Suppressor macrophage (primary cell): Measurements from ENCODE around the gene CXorf38.
"Not testable (repeated sequence)": the region's sequence is repeated elsewhere in the genome, so short reads cannot be mapped to it uniquely, and the experiment has no call there.

Experiments
- DNase-seq, 4 experiments: peaks; one replicate each; pipeline ENCODE4 v3.0.0-alpha.2; 2020 to 2022

Gene CXorf38

DNA sequence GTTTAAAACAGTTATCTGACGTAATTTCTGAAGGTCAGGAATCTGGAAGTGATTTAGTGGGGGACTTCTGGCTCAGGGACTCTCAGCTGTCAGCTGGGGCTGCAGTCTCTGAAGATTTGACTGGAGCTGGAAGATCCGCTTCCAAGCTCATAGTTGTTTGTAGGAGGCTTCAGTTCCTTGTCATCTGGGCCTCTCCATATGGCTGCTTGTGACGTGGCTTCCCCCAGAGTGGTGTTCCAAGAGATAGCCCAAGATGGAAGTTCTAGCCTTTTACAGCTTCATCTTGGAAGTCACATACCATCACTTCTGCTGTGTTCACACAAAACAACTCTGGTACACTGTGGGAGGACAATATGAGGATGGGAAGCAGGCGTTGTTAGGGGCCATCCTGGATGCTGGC lies 22.1 kb downstream of the CXorf38 start:
- DNase-seq: no peak

DNA sequence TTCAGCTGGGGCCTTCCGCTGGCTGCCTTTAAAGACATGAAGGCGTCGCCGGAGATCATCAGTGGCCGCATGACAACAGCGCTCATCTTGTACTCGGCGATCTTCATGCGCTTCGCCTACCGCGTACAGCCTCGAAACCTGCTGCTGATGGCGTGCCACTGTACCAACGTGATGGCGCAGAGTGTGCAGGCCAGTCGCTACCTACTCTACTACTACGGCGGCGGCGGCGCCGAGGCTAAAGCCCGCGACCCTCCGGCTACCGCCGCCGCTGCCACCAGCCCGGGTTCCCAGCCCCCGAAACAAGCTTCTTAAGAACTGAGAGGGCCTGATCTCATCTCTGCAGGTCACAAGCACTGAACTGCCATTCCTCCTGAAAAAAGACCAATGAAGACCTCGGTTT lies 23.7 kb downstream of the CXorf38 start:
- no peak for DNase-seq

DNA sequence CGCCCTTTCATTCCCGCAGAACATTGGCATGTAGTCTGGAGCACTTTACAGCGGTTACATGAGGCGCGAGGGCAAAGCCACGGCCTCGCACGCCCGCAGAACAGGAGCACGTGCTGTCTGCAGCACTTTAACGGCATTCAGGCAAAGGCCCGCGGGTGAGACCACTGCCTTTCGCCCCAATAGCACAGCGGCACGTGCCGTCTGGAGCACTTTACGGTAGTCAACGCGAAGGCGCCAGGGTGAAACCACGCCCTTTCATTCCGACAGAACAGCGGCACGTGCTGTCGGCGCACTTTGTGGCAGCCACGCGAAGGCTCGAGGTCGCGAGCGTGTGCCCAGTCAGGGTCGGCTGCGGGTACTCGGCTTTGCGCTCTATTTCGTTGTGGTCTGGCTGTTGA lies 24.2 kb downstream of the CXorf38 start, which contains the start of gene MPC1L:
Gene MPC1L, plus strand, starts transcription at position 290 of the 398 bp plus-strand sequence. CDS start 138 bp downstream, outside the sequence.
- no peak for DNase-seq

DNA sequence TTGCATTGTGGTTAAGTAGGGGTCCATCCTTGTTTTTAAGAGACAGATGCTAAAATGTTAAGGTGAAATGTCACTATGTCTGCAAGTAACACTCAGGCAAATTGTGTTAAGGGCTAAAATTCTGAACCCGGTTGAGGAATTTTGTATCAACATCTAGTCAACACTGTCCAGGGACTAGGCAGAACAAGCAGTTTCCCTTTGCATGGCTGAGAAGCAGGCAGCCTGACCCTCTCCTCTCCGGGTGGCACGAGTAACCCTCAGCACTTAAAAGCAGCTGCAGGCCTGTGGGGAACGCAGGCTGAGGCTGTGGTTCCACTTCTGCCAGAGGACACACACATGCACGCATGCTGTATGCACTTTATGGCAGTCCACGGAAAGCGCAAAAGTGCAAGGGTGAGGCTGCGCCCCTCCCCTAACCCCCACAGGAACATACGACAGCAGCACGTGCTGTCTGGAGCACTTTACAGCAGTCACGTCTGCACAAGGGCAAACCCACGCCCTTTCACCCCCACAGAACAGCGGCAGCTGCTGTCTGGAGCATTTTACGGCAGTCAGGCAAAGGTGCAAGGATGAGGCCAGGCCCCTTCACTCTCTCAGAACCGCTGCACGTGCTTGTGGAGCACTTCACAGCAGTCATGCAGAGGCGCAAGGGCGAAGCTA lies 24.8 kb downstream of the CXorf38 start:
- no peak for DNase-seq

DNA sequence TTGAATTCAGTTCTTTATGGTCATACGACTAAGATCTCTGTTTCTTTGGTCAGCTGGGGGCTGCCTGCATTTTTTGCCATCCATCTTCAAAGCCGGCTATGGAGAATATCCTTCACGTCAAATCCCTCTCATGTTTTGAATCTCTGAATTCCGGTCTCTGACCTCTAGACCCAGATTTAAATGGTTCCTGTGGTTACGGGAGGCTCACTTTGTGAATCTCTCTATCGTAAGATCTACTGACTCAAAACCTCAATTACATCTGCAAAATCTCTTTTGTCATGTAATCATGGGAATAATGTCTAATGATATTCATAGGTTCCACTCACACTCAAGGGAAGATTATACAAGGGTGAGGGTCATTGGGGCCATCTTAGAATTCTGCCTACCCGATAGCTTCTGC lies 29.8 kb downstream of the CXorf38 start:
- no peak for DNase-seq

DNA sequence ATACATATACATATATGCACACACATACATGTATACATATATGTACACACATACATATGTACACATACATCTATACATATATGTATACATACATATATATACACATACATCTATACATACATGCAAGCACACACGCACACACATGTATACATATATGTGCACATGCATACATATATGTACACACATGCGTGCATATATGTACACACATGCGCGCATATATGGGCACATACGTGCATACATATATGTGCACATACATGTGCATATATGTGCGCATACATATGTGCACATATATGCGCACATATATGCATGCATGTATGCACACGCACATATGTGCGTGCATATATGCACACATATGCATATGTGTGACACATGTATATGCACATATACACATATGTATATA lies 31.4 kb downstream of the CXorf38 start:
- no peak for DNase-seq

DNA sequence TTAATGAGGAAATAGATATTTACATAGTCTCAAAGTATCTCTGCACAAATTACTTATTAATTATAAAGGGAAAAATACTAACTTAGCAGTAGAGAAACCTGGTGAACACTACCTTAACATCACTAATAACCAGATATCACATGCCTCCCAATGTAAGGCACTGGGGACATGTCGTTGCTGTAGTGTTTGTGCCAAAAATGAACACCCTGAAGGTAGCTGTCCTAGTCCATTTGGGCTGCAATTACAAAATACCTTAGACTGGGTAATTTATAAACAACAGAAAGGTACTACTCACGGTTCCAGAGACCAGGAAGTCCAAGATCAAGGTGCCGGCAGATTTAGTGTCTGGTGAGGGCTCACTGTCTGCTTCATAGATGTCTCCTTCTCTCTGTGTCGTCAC lies 34.9 kb downstream of the CXorf38 start:
- DNase-seq: no peak

DNA sequence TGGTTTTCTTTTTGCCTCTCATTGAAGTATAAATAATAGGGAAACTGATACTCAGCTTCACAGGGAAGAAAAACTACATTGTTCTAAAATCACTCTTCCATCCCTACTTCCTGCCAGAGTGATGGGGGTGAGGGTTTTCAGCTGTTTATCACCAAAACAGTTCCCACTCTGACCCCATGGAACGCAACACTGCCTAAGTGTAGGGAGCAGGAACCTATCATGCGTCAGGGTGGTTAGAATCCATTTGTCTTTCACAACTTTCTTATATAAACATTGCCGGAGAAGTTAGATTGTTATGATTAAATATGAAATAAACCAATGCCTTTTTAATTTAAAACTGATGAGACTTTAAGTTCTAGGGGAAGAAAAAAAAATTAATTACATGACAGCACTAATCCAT lies 40.0 kb downstream of the CXorf38 start:
- DNase-seq: no peak

DNA sequence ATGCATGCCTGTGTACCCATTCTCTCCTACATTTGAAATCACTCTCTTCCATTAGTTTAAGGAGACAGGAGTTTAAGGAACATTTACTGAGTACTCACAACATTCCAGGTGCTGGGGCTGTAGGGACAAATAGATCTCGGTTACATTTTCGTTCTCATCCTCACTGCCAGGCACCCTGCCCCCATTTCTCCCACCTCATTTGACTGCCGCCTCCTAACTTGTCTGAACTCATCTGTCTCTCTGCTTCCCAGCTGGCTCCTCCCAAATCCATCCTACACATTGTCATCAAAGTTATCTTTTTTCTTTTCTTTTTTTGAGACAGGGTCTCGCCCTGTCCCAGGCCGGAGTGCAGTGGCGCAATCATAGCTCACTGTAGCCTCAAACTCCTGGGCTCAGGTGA lies 43.9 kb downstream of the CXorf38 start:
- no peak for DNase-seq

DNA sequence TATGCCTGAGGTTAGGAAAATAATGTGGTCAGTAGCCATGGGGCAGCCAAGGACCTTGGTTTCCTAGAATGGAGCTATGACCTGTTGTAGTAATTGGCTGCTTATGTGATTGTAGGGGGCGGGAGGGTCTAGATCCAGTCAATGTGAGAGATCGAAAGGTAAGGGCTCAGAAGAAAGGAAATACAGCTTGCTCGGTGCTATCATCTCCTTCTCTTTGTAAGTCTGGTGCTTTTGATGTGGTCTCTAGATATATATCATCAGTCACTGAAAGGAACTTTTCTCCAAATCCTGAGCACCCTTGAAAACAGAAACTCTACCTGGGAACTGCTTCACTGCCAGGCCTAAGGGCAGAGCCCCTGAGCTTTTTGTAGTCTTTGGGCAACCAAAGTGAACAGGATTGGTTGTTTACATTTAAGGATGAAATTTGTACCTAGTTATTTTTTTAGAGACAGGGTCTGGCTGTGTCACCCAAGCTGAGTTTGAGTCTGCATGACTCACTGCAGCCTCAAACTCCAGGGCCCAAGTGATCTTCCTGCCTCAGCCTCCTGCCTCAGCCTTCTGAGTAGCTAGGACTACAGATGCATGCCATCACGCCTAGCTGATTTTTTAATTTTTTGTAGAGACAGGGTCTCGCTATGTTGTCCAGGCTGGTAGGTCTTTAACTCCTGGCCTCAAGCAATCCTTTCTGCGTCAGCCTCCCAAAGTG lies 57.6 kb downstream of the CXorf38 start:
- DNase-seq: not testable (repeated sequence)

DNA sequence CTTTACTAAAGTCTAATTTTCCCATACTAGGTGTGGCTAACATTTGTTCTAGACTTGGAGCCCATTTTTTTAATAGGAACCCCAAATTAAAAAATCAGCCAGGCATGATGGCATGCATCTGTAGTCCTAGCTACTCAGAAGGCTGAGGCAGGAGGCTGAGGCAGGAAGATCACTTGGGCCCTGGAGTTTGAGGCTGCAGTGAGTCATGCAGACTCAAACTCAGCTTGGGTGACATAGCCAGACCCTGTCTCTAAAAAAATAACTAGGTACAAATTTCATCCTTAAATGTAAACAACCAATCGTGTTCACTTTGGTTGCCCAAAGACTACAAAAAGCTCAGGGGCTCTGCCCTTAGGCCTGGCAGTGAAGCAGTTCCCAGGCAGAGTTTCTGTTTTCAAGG lies 59.7 kb downstream of the CXorf38 start:
- not testable (repeated sequence) for DNase-seq

DNA sequence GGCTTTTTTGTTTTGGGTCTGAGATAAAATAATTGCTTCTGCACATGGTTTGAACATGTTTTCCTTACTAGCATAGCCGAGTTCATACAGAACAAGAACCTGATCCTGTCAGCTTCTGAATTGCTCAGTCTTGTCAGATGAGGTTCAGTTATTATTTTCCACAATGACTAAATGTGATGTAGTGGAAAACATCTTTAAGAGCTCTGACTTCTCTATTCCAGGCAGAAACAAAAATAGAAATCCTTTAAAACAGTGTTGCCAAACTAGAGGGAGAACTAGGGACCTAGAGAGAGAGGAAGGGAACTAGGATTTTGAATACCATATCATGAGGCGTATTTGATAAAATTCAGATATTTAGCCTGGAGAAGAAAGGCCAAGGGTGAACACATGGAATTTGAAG lies 64.5 kb downstream of the CXorf38 start:
- peak; percentile 10 to 78 (median 44) for DNase-seq

DNA sequence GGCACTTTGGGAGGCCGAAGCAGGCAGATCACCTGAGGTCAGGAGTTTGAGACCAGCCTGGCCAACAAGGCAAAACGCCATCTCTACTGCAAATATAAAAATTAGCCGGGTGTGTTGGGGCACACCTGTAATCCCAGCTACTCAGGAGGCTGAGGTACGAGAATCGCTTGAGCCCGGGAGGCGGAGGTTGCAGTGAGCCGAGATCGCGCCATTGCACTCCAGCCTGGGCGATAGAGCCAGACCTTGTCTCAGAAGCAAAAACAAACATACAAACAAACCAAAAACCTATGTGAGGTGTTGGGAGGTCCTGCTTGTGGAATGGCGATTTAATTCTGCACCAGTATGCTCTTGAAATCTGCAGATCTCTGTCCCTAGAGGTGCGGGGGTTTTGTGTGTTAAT lies 65.2 kb downstream of the CXorf38 start:
- not testable (repeated sequence) for DNase-seq

DNA sequence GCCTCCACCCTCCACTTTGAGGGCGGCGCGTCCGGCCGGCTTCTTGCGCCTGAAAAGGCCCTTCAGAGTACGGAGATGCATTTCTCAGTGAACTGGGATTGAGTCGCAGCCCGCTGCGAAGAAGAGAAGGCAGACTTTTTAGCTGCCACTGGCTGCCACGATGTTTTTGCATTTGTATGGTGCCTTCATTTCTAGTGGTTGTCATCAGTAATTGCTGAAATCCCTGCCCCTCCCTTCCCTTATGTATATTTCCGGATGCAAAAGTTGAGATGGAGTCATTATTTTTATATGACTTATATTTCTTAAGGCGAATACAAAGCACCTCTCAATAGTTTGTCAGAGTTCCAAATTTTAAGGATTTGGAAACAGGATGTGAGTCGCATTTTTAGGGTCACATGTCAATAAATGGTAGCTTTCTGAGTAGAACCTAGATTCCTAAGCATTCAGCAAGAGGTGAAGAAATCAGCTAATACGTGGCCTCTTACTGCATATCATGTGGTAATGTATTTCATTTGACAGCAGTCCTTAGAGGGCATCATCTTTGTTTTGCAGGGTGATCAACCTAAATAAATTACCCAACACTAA lies 65.9 kb downstream of the CXorf38 start:
- peak; percentile 19 to 71 (median 44) for DNase-seq

DNA sequence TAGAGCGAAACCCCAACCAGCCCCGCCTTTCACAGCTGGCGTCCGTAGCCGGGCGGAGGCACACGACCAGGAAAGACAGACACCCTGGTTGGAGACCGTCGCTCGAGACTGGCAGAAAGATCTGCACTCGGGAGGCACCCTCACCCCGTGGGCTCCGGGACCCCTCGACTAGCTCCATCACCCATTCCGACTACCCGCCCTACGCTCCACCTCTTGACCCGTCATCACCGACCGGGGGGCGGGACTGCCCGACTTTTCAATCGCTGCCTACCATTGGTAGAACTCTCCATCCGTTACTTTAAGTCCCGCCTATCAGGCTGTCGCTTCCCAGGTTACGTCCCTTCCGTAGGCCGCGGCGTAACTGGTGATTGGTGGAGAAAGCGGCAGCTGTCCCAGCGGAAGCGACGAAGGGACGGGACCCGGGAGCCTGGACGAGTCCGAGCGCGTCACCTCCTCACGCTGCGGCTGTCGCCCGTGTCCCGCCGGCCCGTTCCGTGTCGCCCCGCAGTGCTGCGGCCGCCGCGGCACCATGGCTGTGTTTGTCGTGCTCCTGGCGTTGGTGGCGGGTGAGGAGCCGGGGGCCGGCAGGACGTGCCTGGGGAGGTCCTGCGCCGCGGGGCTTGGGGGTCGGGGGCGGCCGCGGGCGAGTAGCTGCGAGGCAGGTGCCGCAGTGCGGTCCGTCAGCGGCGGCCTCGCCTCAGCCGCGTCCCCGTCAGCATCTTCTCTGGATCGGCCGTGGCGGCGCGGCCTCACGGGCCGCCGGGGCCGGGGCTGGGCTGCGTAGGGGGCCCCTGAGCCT lies 66.6 kb downstream of the CXorf38 start, which contains the start of gene ATP6AP2:
Gene ATP6AP2, plus strand, starts transcription at position 434 of the 799 bp plus-strand sequence. Its CDS starts 96 bp downstream, at position 530.
- peak; percentile 93 to 97 (median 96) for DNase-seq

DNA sequence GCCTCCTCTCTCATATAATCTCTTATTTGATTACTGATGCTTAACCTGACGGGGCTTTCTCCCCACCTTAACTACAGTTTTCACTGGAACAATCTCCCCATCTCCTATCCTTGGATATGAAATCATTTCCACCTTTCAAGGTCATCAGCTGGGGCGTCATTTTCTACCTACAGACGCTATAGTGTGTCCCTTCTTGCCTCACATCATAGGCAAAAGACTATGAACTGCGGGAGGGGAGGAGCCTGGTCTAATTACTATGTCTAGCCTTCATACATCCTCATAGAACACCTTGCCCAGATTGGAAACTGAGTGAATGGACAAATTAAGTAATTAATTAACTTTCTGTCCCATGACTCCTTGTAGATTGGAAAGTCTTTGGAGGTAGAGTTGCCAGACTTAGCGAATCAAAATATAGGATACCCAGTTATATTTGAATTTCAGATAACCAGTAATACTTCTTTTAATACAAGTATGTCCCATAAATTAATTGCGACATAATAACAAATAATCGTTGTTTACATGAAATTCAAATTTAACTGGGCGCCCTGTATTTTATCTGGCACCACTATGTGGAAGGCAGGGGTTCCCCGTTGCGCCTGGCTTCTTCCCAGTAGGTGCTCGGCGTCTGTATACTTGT lies 67.3 kb downstream of the CXorf38 start:
- DNase-seq: peak in 1 of 4 experiments; percentile 17

DNA sequence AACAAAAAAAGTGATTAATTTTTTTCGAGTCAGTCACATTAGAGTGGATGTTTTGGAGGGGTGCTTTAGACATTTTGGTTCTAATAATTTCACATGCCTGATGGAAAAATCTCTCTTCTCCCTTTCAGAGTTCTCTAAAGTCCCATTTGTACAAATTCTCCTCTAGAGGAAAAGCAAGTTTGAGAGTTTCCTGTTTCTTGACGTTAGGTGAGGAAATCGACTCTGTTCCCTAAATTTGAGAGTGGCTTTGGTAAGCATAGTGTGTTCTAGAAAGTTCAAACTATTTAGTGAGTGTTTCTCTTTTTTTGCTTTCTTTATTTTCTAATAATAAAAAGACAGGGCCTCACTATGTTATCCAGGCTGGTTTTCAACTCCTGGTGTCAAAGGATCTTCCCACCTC lies 68.2 kb downstream of the CXorf38 start:
- DNase-seq: peak; percentile 15 to 75 (median 52)

DNA sequence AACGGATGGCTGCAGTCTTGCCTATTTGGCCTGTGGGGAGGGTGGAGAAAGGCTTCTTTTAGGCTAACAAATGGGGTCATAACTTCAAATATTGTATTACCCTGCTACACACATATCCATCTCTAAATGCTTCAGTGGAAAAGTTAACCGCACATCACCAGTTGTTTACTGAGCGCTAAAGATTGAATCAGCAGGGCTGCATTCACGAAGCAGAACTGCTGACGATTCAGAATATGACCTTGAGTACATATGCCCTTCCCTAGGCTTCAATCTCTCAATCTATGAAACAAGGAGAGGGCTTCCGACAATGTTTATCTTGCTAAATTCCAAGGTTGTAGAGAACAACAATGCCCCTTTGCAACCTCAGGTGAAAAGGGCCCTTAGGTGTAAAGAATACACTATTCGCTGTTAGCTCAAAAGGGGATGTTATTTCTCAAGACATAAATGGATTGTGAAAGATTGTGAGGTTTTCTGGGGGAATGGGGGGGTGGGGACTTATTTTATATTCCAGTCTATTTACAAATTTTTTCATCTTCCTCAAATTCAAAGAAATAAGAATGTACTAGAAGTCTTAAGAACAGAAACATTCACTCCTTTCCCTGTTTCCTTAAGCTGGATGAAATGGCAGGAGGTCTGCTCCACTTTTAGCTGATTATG lies 69.2 kb downstream of the CXorf38 start:
- peak; percentile 45 to 69 (median 62) for DNase-seq
